ENCODE measurements around the gene KLHL17. TPM values are rescaled to one million over a fixed set of nuclear protein-coding genes. Genes with fewer than 3 reads are reported as not detected.

Gene KLHL17
- total RNA-seq, 1 experiment from 2014 or later: 32.1 TPM

DNA sequence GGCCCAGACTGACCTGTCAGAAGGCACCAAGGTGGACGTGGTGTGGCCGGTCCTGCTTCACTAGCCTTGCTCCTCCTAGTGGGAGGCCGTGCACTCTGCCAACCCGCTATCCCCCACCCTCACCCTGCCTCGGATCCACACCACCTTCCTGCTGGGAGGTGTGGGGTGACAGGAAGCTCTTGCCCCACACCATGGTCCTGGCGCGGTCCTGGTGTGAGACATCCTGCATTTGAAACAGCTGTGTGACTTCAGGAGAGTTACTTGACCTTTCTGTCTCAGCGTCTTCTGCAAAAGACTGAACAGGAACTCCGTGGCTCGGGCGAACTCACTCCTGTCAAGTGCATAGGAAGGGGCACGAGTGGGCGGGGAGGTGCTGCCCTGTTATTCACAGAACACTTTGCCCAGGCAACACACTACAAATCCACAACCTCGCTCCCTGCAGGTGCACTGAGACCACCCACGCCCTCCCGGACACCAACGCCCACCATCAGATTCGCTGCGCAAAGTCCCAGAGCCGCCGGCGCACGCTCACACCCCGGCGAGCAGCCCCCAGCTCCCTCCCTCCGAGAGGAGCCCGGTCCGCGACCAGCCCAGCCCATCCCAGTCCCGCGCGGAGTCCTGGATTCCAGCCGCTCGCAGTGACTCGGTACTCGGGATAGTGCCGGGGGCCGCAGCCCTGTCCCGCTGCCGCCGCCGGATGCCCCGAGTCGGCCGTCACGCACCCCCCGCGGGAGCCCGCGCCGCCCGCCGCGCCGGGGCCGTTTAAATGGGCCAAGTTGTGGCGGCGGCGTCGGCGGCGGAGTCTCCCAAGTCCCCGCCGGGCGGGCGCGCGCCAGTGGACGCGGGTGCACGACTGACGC, 37.0 kb upstream of the KLHL17 start, which contains the start of gene SAMD11:
SAMD11 (plus strand) TSS at position 793 of the 860 bp plus-strand sequence. CDS start 509 bp downstream, outside the sequence.
- no peaks in the 10 kb centered on the region for H3K9me3 ChIP-seq (ENCODE audit: low read length)
- H3K27ac ChIP-seq (ENCODE audit: low read length): no peak within 1 kb of the TSS
- H3K79me2 ChIP-seq (ENCODE audit: low read length): no peaks in the 10 kb centered on the region
- peak; percentile 40 for ATAC-seq
- no peak for TF ChIP-seq EZH2 (IDR thresholded peaks at IDR 0.05; ENCODE audit: low read length, unreplicated experiment)
- TF ChIP-seq EZH2phosphoT487 (IDR thresholded peaks at IDR 0.05; ENCODE audit: borderline replicate concordance, low read length): no peak
- TF ChIP-seq, protein P1, sequence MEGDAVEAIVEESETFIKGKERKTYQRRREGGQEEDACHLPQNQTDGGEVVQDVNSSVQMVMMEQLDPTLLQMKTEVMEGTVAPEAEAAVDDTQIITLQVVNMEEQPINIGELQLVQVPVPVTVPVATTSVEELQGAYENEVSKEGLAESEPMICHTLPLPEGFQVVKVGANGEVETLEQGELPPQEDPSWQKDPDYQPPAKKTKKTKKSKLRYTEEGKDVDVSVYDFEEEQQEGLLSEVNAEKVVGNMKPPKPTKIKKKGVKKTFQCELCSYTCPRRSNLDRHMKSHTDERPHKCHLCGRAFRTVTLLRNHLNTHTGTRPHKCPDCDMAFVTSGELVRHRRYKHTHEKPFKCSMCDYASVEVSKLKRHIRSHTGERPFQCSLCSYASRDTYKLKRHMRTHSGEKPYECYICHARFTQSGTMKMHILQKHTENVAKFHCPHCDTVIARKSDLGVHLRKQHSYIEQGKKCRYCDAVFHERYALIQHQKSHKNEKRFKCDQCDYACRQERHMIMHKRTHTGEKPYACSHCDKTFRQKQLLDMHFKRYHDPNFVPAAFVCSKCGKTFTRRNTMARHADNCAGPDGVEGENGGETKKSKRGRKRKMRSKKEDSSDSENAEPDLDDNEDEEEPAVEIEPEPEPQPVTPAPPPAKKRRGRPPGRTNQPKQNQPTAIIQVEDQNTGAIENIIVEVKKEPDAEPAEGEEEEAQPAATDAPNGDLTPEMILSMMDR (conservative IDR thresholded peaks at IDR 0.05; ENCODE audit: low read depth, low read length): no peak
- ChIA-PET POLR2A (ENCODE audit: unreplicated experiment) (no interaction called here), CTCF (no interaction called here)
- peaks cover 10% of the 10 kb centered on the region for H3K4me1 ChIP-seq (ENCODE audit: insufficient read depth, low read length)
- H4K20me1 ChIP-seq (ENCODE audit: low read length): no peaks in the 10 kb centered on the region
- H3K4me2 ChIP-seq (ENCODE audit: low read length): peak within 1 kb of the TSS; percentile 85
- H3K27me3 ChIP-seq (ENCODE audit: low read length): peaks cover 81% of the 10 kb centered on the region
- DNase-seq: peak; percentile 81
- no peak within 1 kb of the TSS for H3K9ac ChIP-seq (ENCODE audit: low read length)
- H3K36me3 ChIP-seq (ENCODE audit: low read depth, low read length): no peaks in the 10 kb centered on the region
- H3K4me3 ChIP-seq (ENCODE audit: low read length): peak within 1 kb of the TSS; percentile 57
- no peaks in the 10 kb centered on the region for H3F3A ChIP-seq (ENCODE audit: low read length, unreplicated experiment)
- peak within 1 kb of the TSS; percentile 61 for H2AFZ ChIP-seq (ENCODE audit: low read length)
- no TSS peak for BruUV-seq (replicated peaks)
- intact Hi-C loops (cut with micrococcal nuclease): no loop called here
- no peaks in the 10 kb centered on the region for H3K9me2 ChIP-seq (replicated peaks; ENCODE audit: low read length)

- ChIA-PET POLR2A (ENCODE audit: unreplicated experiment) (no interaction called here), CTCF (no interaction called here)
- H3F3A ChIP-seq (ENCODE audit: low read length, unreplicated experiment): no peaks in the 10 kb centered on the region
- intact Hi-C loops (cut with micrococcal nuclease): no loop called here
- ATAC-seq (peak; percentile 1), DNase-seq (no peak)
- peaks cover 74% of the 10 kb centered on the region for H3K27me3 ChIP-seq (ENCODE audit: low read length)
- BruUV-seq (replicated peaks): no TSS peak
- no peak overlapping the region for H3K27ac ChIP-seq (ENCODE audit: low read length)
- peak overlapping the region; percentile 85 for H3K4me2 ChIP-seq (ENCODE audit: low read length)
- H3K36me3 ChIP-seq (ENCODE audit: low read depth, low read length): no peaks in the 10 kb centered on the region
- peak overlapping the region; percentile 57 for H3K4me3 ChIP-seq (ENCODE audit: low read length)
- no peak overlapping the region for H3K9ac ChIP-seq (ENCODE audit: low read length)
- peak overlapping the region; percentile 61; the same call in 1 of the 2 replicates for H2AFZ ChIP-seq (ENCODE audit: low read length)
- H3K9me3 ChIP-seq (ENCODE audit: low read length): no peaks in the 10 kb centered on the region
- TF ChIP-seq EZH2phosphoT487 (IDR thresholded peaks at IDR 0.05; ENCODE audit: borderline replicate concordance, low read length): no peak
- no peak for TF ChIP-seq EZH2 (IDR thresholded peaks at IDR 0.05; ENCODE audit: low read length, unreplicated experiment)
- TF ChIP-seq, protein P1 (conservative IDR thresholded peaks at IDR 0.05; ENCODE audit: low read depth, low read length): no peak
- H3K9me2 ChIP-seq (replicated peaks; ENCODE audit: low read length): no peaks in the 10 kb centered on the region
- peaks cover 10% of the 10 kb centered on the region for H3K4me1 ChIP-seq (ENCODE audit: insufficient read depth, low read length)
- H3K79me2 ChIP-seq (ENCODE audit: low read length): no peaks in the 10 kb centered on the region
- H4K20me1 ChIP-seq (ENCODE audit: low read length): no peaks in the 10 kb centered on the region
Measured at GRCh38 chr1:923991-924655, 36.3 kb upstream of the KLHL17 start.

Data from PC-3 (cell line).